ENCODE data around the gene IER3IP1.

DNA sequence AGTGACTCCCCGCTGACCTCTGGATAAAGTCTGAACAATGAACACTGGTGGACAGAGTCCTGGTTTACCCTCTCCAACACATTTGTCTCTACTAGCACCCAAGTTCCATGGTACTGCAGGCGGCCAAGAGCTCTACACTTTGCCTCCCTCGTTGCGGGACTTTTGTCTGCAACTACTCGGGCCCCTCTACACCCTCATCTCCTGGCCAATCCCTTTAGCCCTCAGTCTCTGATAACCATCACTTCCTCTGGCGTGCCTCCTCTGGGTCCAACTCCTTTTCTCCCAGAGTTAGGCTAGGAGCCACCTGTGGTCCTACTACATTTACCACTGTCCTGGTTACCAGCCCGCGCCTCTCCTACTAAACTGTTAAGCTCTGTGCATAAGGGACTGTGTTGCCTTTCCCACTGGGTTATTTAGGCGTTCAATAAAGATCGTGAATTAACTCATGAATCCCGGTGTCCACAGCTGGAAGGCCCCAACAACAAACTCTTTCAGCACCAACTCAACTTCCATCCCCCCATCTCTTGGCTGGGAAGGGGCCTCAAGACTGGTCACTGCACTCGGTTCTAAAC is 26.6 kb downstream of the IER3IP1 start:
- TF ChIP-seq, protein P1, sequence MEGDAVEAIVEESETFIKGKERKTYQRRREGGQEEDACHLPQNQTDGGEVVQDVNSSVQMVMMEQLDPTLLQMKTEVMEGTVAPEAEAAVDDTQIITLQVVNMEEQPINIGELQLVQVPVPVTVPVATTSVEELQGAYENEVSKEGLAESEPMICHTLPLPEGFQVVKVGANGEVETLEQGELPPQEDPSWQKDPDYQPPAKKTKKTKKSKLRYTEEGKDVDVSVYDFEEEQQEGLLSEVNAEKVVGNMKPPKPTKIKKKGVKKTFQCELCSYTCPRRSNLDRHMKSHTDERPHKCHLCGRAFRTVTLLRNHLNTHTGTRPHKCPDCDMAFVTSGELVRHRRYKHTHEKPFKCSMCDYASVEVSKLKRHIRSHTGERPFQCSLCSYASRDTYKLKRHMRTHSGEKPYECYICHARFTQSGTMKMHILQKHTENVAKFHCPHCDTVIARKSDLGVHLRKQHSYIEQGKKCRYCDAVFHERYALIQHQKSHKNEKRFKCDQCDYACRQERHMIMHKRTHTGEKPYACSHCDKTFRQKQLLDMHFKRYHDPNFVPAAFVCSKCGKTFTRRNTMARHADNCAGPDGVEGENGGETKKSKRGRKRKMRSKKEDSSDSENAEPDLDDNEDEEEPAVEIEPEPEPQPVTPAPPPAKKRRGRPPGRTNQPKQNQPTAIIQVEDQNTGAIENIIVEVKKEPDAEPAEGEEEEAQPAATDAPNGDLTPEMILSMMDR (optimal IDR thresholded peaks at IDR 0.05 in 1 of 3, IDR thresholded peaks at IDR 0.05 in 1 of 3, conservative IDR thresholded peaks at IDR 0.05 in 1 of 3; ENCODE audit: extremely low read depth in 1 of 3, insufficient read depth in 2 of 3, low read length in 3 of 3) = no peak
- no peak for TF ChIP-seq EZH2 (IDR thresholded peaks at IDR 0.05; ENCODE audit: low read length)
